Gastroesophageal sphincter (tissue), 3 donors: ENCODE results near the gene CCSER1.

Experiments used
- CTCF ChIP-seq, 4 experiments: fragments of 200-600 bp in 2 of 4; fragments of 450-650 bp in 2 of 4; sonication (generic) in 1 of 4; IDR thresholded peaks; one replicate each; pipeline ENCODE4 v1.5.1; 2017 to 2019; ENCODE audit warnings: antibody characterized with exemption in 4 of 4, mild to moderate bottlenecking in 2 of 4, moderate library complexity in 2 of 4
- EP300 ChIP-seq: sonication (generic); formaldehyde crosslinking; IDR thresholded peaks from one replicate; pipeline ENCODE4 v1.6.1; 2017; ENCODE audit warnings: antibody characterized with exemption, mild to moderate bottlenecking
- POLR2A ChIP-seq, 2 donors: fragments of 450-650 bp; IDR thresholded peaks; one replicate each; pipeline ENCODE4 v1.6.1; 2017; ENCODE audit warnings: antibody characterized with exemption in 2 of 2, mild to moderate bottlenecking in 2 of 2, moderate library complexity in 1 of 2
- POLR2AphosphoS5 ChIP-seq: sonication (generic); formaldehyde crosslinking; IDR thresholded peaks from one replicate; pipeline ENCODE4 v1.6.1; 2017; ENCODE audit warnings: antibody characterized with exemption

- no peak for TF ChIP-seq POLR2A (IDR thresholded peaks at IDR 0.05)
- no peak for TF ChIP-seq CTCF (IDR thresholded peaks at IDR 0.05)
- TF ChIP-seq POLR2AphosphoS5 = no peak
- TF ChIP-seq EP300 = no peak
These were observed 8.5 kb upstream of the CCSER1 start for GRCh38 chr4:90118527-90119195.
